C4-2B (cell line): ENCODE measurements around the gene METRN.
"Not testable (repeated sequence)": the region's sequence is repeated elsewhere in the genome, so short reads cannot be mapped to it uniquely, and the experiment has no call there.

Experiments
- H3K27ac ChIP-seq: fragments of 450-650 bp; 2 replicates; pipeline ENCODE4 v1.5.1; 2017
- ZFX ChIP-seq: fragments of 450-650 bp; IDR thresholded peaks from 2 replicates; pipeline ENCODE4 v1.6.1; 2017
- TF ChIP-seq, protein P1 (sequence below): fragments of 450-650 bp; conservative IDR thresholded peaks from 2 replicates; pipeline ENCODE4 v1.5.1; 2017; ENCODE audit warnings: mild to moderate bottlenecking

The METRN gene

DNA sequence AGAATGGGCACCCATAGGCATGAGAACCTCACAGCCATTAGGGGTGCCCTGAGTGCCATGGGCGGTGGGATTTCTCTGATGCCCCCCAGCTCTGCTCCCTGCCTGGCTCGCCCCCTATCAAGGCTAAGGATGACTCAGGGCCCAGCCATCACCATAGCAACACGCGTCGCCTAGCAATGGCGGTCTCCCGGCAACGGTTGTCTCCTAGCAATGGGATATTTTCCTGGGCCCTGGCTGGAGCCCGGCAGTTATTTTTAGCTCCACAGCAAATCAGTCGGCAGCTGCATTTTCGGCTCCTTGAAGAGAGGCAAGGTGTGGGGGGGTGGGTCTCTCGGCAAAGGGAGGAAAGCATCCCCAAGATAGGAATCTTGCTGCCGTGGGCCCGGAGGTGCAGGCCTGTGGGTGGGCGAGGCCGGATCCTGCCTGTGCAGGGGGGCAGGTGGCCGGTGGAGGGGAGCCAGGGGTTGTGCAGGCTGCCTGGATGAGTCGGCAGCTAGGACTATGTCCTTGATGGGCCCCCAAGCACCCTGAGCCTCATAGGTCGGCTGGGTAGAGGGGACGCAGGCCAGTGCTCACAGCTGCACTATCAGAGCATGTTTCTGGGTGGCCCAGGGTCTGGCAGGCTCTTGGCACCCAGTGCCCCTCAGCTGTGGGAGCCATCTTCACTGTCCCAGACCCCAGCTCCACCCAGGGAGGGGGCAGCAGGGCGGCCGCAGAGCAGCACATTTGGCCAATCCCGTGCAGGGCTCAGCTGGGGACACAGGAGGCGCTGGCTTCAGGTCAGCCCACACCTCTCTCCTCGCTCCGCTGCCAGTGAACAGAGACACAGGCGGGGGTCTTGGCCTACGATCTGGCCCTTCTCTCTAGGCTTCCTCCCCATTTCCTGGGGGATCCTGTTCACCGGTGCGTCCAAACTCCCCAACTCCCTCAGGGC is 5.1 kb upstream of the METRN start:
- no peak overlapping the region for H3K27ac ChIP-seq
- TF ChIP-seq ZFX = no peak
- TF ChIP-seq, protein P1, sequence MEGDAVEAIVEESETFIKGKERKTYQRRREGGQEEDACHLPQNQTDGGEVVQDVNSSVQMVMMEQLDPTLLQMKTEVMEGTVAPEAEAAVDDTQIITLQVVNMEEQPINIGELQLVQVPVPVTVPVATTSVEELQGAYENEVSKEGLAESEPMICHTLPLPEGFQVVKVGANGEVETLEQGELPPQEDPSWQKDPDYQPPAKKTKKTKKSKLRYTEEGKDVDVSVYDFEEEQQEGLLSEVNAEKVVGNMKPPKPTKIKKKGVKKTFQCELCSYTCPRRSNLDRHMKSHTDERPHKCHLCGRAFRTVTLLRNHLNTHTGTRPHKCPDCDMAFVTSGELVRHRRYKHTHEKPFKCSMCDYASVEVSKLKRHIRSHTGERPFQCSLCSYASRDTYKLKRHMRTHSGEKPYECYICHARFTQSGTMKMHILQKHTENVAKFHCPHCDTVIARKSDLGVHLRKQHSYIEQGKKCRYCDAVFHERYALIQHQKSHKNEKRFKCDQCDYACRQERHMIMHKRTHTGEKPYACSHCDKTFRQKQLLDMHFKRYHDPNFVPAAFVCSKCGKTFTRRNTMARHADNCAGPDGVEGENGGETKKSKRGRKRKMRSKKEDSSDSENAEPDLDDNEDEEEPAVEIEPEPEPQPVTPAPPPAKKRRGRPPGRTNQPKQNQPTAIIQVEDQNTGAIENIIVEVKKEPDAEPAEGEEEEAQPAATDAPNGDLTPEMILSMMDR = no peak

DNA sequence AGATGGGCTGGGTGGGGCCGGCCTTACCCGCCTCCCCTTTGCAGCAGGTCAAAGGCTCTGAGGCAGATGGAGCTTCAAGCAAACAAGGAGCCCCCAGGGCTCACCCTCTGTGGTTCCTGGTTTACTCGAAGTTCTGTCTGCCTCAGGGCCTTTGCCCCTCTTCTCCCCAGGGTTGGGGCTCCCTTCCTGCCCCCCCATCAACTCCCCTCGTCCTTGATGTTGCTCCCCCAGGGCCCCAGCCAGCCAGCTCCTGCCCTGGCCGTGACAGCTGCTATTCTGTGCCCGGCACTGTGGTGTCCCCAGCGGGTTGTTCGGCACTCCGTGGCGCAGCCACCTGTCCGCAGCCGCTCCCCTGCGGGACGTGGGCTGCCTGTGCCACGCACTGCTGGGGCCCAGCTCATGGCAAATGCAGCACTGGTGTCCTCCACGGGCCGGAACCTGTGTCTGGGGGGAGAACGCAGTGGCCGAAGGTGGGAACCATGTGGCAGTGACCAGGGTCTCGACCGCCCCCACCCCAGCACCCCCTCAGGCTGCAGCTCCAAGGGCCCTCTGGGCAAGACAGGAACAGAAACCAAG is 4.3 kb upstream of the METRN start:
- no peak overlapping the region for H3K27ac ChIP-seq
- TF ChIP-seq ZFX = no peak
- TF ChIP-seq, protein P1 = no peak

DNA sequence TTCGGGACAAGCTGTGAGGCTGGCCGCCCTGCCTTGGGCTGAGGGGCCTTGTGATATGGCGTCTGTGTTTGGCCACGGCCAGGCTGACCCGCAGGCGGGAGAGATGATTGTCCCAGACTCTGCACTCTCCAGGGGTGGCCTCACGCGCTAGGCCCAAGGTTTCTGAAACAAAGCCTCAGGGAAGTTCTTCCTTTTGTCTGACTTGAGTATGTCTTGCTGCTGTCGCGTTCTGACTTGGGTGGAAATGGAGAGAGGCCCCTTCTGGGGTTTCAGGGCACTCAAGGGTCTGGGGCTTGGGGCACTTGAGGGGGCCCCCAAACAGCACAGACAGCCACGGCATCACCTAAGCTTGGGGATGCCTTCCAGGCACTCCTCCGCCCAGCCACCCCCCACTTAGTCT is 3.8 kb upstream of the METRN start:
- H3K27ac ChIP-seq = no peak overlapping the region
- TF ChIP-seq, protein P1 = no peak
- TF ChIP-seq ZFX = no peak

DNA sequence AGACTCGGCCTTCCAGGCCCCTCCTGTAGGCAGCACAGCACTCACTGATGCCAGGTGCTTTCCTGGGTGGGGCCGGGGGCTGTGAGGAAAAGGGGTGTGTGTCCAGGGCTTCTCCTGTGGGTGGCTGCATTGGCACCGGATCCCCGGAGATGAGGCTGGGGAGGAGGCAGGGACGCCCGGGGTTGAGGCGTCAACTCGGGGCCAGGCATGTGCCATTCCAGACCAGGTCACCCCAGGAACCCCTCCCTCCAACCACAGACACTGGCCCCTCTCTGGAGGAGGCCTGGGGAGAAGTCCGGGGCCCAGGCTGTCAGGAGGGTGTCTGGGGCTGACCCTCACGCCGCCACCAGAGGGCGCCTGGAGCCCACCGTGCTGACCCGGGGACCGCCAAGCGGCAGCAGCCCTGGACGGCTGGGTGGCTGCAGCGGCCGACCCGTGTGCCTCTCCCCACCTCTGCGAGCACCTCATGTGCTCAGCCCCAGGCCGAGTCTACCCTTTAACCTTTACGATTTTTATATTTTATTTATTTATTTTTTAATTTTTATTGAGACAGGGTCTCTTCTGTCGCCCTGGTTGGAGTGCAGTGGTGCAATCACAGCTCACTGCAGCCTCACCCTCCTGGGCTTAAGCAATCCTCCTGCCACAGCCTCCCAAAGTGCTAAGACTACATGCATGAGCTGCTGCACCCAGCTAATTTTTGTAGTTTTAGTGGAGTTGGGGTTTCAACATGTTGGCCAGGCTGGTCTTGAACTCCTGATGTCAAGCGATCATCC is 3.2 kb upstream of the METRN start:
- TF ChIP-seq, protein P1 = peak; percentile 92
- TF ChIP-seq ZFX = no peak
- no peak overlapping the region for H3K27ac ChIP-seq

DNA sequence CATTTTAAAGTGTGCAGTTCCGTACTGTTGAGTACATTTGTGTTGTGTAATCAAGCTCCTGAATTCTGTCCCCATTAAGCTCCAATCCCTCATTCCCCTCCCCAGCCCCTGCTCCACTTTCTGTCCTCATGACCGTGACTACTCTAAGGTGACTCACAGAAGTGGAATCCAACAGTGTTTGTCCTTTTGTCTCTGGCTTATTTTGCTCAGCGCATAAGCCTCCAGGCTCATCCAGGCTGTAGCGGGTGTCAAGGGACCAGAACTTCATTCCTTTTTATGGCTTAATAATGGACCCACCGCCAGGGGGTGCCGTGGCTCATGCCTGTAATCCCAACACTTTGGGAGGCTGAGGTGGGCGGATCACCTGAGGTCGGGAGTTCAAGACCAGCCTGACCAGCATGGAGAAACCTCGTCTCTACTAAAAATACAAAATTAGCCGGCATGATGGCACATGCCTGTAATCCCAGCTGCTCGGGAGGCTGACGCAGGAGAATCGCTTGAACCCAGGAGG is 2.1 kb upstream of the METRN start:
- H3K27ac ChIP-seq = not testable (repeated sequence)
- TF ChIP-seq, protein P1 = peak; percentile 48

DNA sequence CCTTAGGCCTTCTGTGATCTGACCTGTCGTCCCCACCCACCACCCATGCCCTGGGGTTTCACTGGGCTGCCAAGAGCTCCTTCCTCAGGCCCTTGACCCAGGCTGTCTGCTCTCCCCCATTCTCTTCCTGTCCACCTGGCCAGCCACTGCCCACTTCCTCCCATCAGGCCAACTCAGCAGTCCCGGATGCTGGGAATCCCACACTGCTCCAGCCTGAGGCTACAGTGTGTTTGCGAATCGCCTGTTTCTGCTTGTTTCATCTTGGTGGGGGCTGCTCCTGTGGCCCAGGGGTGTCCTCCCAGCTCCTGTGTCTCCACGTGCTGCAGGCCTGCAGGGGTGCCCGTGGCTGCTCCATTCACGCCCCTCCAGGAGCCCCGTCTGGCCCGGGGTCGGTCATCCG is 839 bp upstream of the METRN start:
- TF ChIP-seq ZFX = no peak
- TF ChIP-seq, protein P1 = no peak
- peak overlapping the region; percentile 82 for H3K27ac ChIP-seq
